ENCODE measurements around the gene MED13.

MED13 gene

DNA sequence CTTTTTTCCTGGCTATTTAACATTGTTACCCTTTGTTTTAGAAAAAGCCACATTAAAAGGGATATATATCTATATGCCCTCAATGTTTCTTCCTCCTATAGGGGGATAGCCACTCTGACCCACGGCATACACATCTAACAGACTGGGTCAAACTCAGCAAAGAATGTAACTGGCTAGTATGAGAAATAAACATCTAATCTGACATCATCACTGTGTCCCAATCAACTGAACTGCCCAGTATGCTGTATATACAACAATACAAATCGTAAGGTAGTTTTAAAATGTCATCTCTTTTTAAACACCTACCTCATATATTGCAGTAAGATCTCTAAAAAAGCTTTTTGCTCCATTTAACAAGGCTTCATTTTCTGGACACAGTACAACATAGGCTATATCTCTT lies 97.3 kb downstream of the MED13 start:
- no peak overlapping the region for H3K4me3 ChIP-seq (ENCODE audit: low read length)
- DNase-seq (ENCODE audit: low read depth) = no peak
- TF ChIP-seq, protein P1, sequence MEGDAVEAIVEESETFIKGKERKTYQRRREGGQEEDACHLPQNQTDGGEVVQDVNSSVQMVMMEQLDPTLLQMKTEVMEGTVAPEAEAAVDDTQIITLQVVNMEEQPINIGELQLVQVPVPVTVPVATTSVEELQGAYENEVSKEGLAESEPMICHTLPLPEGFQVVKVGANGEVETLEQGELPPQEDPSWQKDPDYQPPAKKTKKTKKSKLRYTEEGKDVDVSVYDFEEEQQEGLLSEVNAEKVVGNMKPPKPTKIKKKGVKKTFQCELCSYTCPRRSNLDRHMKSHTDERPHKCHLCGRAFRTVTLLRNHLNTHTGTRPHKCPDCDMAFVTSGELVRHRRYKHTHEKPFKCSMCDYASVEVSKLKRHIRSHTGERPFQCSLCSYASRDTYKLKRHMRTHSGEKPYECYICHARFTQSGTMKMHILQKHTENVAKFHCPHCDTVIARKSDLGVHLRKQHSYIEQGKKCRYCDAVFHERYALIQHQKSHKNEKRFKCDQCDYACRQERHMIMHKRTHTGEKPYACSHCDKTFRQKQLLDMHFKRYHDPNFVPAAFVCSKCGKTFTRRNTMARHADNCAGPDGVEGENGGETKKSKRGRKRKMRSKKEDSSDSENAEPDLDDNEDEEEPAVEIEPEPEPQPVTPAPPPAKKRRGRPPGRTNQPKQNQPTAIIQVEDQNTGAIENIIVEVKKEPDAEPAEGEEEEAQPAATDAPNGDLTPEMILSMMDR (IDR thresholded peaks at IDR 0.05; ENCODE audit: insufficient read depth, low read depth, low read length, missing control alignments) = no peak

DNA sequence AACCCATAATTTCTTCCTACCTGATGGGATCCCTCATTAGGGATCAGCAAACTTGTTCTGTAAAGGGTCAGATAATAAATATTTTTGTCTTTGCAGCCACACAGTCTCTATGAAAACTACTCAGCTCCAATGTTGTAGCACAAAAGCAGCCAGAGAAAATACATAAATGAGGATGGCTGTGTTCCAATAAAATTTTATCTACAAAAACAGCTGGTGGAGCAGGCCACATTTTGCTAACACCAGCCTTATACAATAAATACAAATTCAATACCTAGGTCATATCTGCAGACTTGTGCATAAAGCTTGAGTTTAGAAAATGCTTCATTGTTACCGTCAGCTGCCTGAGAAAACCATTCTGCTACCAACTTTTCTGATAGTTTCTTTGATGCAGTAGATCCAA lies 98.9 kb downstream of the MED13 start:
- H3K4me3 ChIP-seq (ENCODE audit: low read length) = no peak overlapping the region
- DNase-seq (ENCODE audit: low read depth) = no peak
- TF ChIP-seq, protein P1 (IDR thresholded peaks at IDR 0.05; ENCODE audit: insufficient read depth, low read depth, low read length, missing control alignments) = no peak

- TF ChIP-seq, protein P1 (IDR thresholded peaks at IDR 0.05; ENCODE audit: insufficient read depth, low read depth, low read length, missing control alignments) = no peak
- DNase-seq (ENCODE audit: low read depth) = no peak
- H3K4me3 ChIP-seq (ENCODE audit: low read length) = no peak overlapping the region
Observed at GRCh38 chr17:61955619-61956018, 109.5 kb downstream of the MED13 start.

GRCh38 chr17:61947367-61948078 lies 117.6 kb downstream of the MED13 start:
- no peak for DNase-seq (ENCODE audit: low read depth)
- TF ChIP-seq, protein P1 (IDR thresholded peaks at IDR 0.05; ENCODE audit: insufficient read depth, low read depth, low read length, missing control alignments) = no peak
- no peak overlapping the region for H3K4me3 ChIP-seq (ENCODE audit: low read length)

- no peak for DNase-seq (ENCODE audit: low read depth)
- no peak overlapping the region for H3K4me3 ChIP-seq (ENCODE audit: low read length)
- TF ChIP-seq, protein P1 (IDR thresholded peaks at IDR 0.05; ENCODE audit: insufficient read depth, low read depth, low read length, missing control alignments) = no peak
Observed at GRCh38 chr17:61946359-61946758, 118.7 kb downstream of the MED13 start.

DNA sequence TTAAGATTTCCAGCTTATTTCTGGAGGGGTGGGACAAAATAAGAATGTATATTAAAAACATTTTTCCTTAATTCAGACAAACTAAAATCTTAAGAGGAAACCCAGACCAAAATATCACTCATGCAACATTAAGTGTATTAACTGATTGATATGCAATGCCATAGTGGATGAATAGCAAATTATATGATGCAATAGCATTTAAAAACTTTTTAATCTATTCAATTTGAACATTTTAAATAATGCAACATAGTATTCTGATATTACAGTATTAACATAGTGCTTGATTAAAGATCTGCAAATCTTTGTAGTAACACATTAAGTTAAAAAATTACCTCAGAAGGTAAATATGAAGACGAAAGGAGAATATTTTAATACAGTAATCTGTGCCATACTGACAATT lies 122.0 kb downstream of the MED13 start:
- TF ChIP-seq, protein P1 (IDR thresholded peaks at IDR 0.05; ENCODE audit: insufficient read depth, low read depth, low read length, missing control alignments) = no peak
- no peak overlapping the region for H3K4me3 ChIP-seq (ENCODE audit: low read length)
- no peak for DNase-seq (ENCODE audit: low read depth)

- TF ChIP-seq, protein P1 (IDR thresholded peaks at IDR 0.05; ENCODE audit: insufficient read depth, low read depth, low read length, missing control alignments) = no peak
- no peak overlapping the region for H3K4me3 ChIP-seq (ENCODE audit: low read length)
- no peak for DNase-seq (ENCODE audit: low read depth)
Observed at GRCh38 chr17:61942085-61942484, 123.0 kb downstream of the MED13 start.

Measured in epithelial cell of esophagus (primary cell).